K562 (cell line): ENCODE data around the gene PDGFA. TPM values are rescaled to one million over a fixed set of nuclear protein-coding genes. Genes with fewer than 3 reads are reported as not detected.
A peak's percentile ranks its signal among the peaks of the same experiment; 100 is the strongest.

Experiments used
- ATAC-seq: fragments of 200-7000 bp; cut with Tn5 transposase; 3 replicates; pipeline ENCODE4 v1.9.1; 2020; ENCODE audit warnings: moderate library complexity
- BruUV-seq: library from RNA; stranded (reverse); fragments of 400-500 nt; replicated peaks from 2 replicates; lab custom pipeline; 2021; lab: Mats Ljungman, UMichigan
- CTCF ChIA-PET: fragments of 300-600 bp; formaldehyde crosslinking; extraction: SDS; loops from one replicate; lab custom pipeline; 2021; ENCODE audit warnings: low intra/inter-chr PET ratio; lab: Yijun Ruan, JAX
- POLR2A ChIA-PET: fragments of 300-600, 350-650 bp; sonication (Branson Sonifier 250); formaldehyde crosslinking; extraction: SDS; loops from one replicate; lab custom pipeline; 2021; ENCODE audit warnings: antibody characterized with exemption, inconsistent platforms; lab: Yijun Ruan, JAX
- DNase-seq, 4 experiments: peaks; one replicate each; pipeline versions ENCODE4 v3.0.0 to v3.0.0-alpha.2; 2011 to 2018; ENCODE audit warnings: low spot score in 3 of 4, mixed read lengths in 3 of 4; ENCODE audit errors: extremely low read depth in 1 of 4
- FAIRE-seq: peaks from 2 replicates; lab custom pipeline; 2011; peaks lifted over from hg19 to GRCh38; lab: Jason Lieb, UNC
- H2AFZ ChIP-seq: 2 replicates; pipeline ENCODE4 v1.6.0; 2011; ENCODE audit warnings: low read depth, low read length, control low read depth, inconsistent platforms
- H3K27ac ChIP-seq: fragments of 200-600 bp; 3 replicates; pipeline ENCODE4 v1.8.0; 2011; ENCODE audit warnings: low read depth, mild to moderate bottlenecking, control low read depth, inconsistent platforms, low read length, moderate library complexity, mixed read lengths; ENCODE audit errors: extremely low read depth
- H3K27me3 ChIP-seq, 2 experiments: fragments of 300-600 bp in 1 of 2; 2 replicates in 1 of 2; 3 replicates in 1 of 2; pipeline versions ENCODE4 v1.6.0 to v1.8.0; 2011; ENCODE audit warnings: inconsistent platforms in 2 of 2, low read length in 2 of 2, mild to moderate bottlenecking in 1 of 2, mixed read lengths in 1 of 2, moderate library complexity in 1 of 2; ENCODE audit not compliant: control insufficient read depth in 2 of 2, insufficient read depth in 2 of 2
- H3K36me3 ChIP-seq: fragments of 300-600 bp; 3 replicates; pipeline ENCODE4 v1.8.0; 2011; ENCODE audit warnings: mild to moderate bottlenecking, low read length, inconsistent platforms; ENCODE audit not compliant: control insufficient read depth, insufficient read depth
- H3K4me1 ChIP-seq, 2 experiments: fragments of 200-600 bp in 1 of 2; replicated peaks in 1 of 2; 2 replicates in 1 of 2; 3 replicates in 1 of 2; pipeline versions ENCODE4 v1.5.1 to v1.8.0; 2011; ENCODE audit warnings: inconsistent platforms in 2 of 2, low read length in 2 of 2, mild to moderate bottlenecking in 1 of 2, mixed read lengths in 1 of 2, moderate library complexity in 1 of 2; ENCODE audit not compliant: control insufficient read depth in 2 of 2, insufficient read depth in 2 of 2
- H3K4me2 ChIP-seq: 2 replicates; pipeline ENCODE4 v1.6.1; 2011; ENCODE audit warnings: low read length, control low read depth, inconsistent platforms, mixed read lengths; ENCODE audit not compliant: insufficient read depth
- H3K4me3 ChIP-seq: fragments of 200-600 bp; sonication (generic), shearing (Covaris generic); 2 replicates; pipeline ENCODE4 v1.5.1; 2016; ENCODE audit warnings: control low read depth, inconsistent platforms
- H3K79me2 ChIP-seq: fragments of 200-600 bp; 3 replicates; pipeline ENCODE4 v1.8.0; 2011; ENCODE audit warnings: low read length, inconsistent platforms; ENCODE audit not compliant: control insufficient read depth, insufficient read depth
- H3K9ac ChIP-seq, 2 experiments: 2 replicates each; pipeline versions ENCODE4 v1.6.0 to v1.6.1; 2011; ENCODE audit warnings: low read depth in 2 of 2, low read length in 2 of 2, control low read depth in 1 of 2, inconsistent platforms in 1 of 2, mild to moderate bottlenecking in 1 of 2, mixed read lengths in 1 of 2; ENCODE audit not compliant: insufficient read depth in 1 of 2
- H3K9me1 ChIP-seq: one replicate; pipeline ENCODE4 v1.6.0; 2011; ENCODE audit warnings: inconsistent platforms, mild to moderate bottlenecking, low read length, moderate library complexity; ENCODE audit not compliant: control insufficient read depth, insufficient read depth
- H3K9me3 ChIP-seq: replicated peaks from 2 replicates; pipeline ENCODE4 v1.5.1; 2011; ENCODE audit warnings: low read depth, low read length, inconsistent platforms; ENCODE audit not compliant: control insufficient read depth, insufficient read depth
- H4K20me1 ChIP-seq: replicated peaks from 2 replicates; pipeline ENCODE4 v1.6.1; 2011; ENCODE audit warnings: low read length, inconsistent platforms, mixed read lengths; ENCODE audit not compliant: control insufficient read depth, insufficient read depth
- FIP1L1 ChIP-seq: fragments of 200-400 bp; formaldehyde crosslinking; IDR thresholded peaks from 2 replicates; pipeline ENCODE4 v1.6.1; 2018; ENCODE audit warnings: mild to moderate bottlenecking, low read depth, low read length; ENCODE audit not compliant: poor library complexity, severe bottlenecking
- JUND ChIP-seq, 2 experiments: IDR thresholded peaks; 2 replicates in 1 of 2; 3 replicates in 1 of 2; pipeline ENCODE4 v1.6.1; 2011; ENCODE audit warnings: borderline replicate concordance in 2 of 2, low read depth in 2 of 2, low read length in 2 of 2, improper control_type of control experiment in 1 of 2, missing biosample characterization in 1 of 2, missing genetic modification characterization in 1 of 2, missing genetic modification reagents in 1 of 2
- MBD2 ChIP-seq: sonication (generic); IDR thresholded peaks from 2 replicates; pipeline ENCODE4 v1.6.1; 2016; ENCODE audit warnings: low read depth, borderline replicate concordance
- WGBS: fragments of 100-300 bp; shearing (Covaris generic); methylation state at CpG from one replicate; pipeline ENCODE4 v1.1.6; 2016; ENCODE audit warnings: low coverage, mixed read lengths; ENCODE audit not compliant: insufficient coverage; ENCODE audit errors: missing lambda C conversion rate; 5-methylcytosine and 5-hydroxymethylcytosine counted together
- in situ Hi-C: fragments of 300-500 bp; cut with MboI; formaldehyde crosslinking; loops from 4 replicates; pipeline ENCODE4 v1.15.0; 2018; ENCODE audit warnings: inconsistent platforms, mixed read lengths
- intact Hi-C: fragments of 100-400 bp; cut with micrococcal nuclease; formaldehyde crosslinking; loops from 2 replicates; pipeline ENCODE4 v1.14.2; 2022
- polyA plus RNA-seq, 8 experiments: library from polyadenylated mRNA; depleted of rRNA in 4 of 8; stranded (reverse) in 5 of 8; unstranded in 3 of 8; fragments of >200 nt; fragmentation: Nextera tagmentation in 2 of 8; fragmentation: Illumina TruSeq in 1 of 8; extraction: Ambion mirVana in 2 of 8; extraction: Trizol in 1 of 8; gene quantifications; 2 replicates each; pipeline versions ENCODE4 v1.2.1 to v1.2.3, GENCODE V29; 2011 to 2014; ENCODE audit warnings: inconsistent platforms in 1 of 8, missing spikeins in 1 of 8
- total RNA-seq, 7 experiments: library from RNA; depleted of rRNA in 6 of 7; stranded (reverse); fragments of >200 nt in 6 of 7; fragmentation: Illumina TruSeq in 2 of 7; extraction: Trizol in 2 of 7; gene quantifications; 2 replicates each; pipeline versions ENCODE4 v1.2.1 to v1.2.3, GENCODE V29; 2011 to 2021; ENCODE audit warnings: low replicate concordance in 1 of 7

Gene PDGFA
- total and polyA plus RNA-seq, 9 of the 15 experiments (the other 6 are each of a cell fraction or from before 2014, with no cell fraction given) = 2.5 to 10.2 (median 4.6) TPM

- Histone ChIP-seq H4K20me1 (no peaks in the 10 kb centered on the region), H3K79me2 (no peaks in the 10 kb centered on the region), H3K27ac (no peak overlapping the region)
- in situ Hi-C loops = no loop called here
- TF ChIP-seq FIP1L1 (no peak), JUND (IDR thresholded peaks at IDR 0.05; ENCODE audit: borderline replicate concordance, low read depth, low read length) (peak; percentile 13; the same call in 1 of the 2 replicates), JUND (tag; IDR thresholded peaks at IDR 0.05; ENCODE audit: borderline replicate concordance, low read depth, low read length) (no peak), MBD2 (no peak)
- TF ChIP-seq, all 486 proteins: peak for 1
- H3K9ac ChIP-seq = 0 out of 4 replicates have a peak overlapping the region, but pooled peaks of 1 of the 2 experiments have one; percentile 1
- no peak for DNase-seq
- no peaks in the 10 kb centered on the region for H3K36me3 ChIP-seq
- no peak overlapping the region for H3K4me3 ChIP-seq
- ChIA-PET POLR2A (interaction anchor here (0.5 kb wide), 1 partner anchor 460 kb away, joined by 3 read pairs; no protein-coding TSS in a partner anchor), CTCF (no interaction called here)
- H3K4me1 ChIP-seq = peaks cover 9 to 36% of the 10 kb centered on the region in 2 experiments
- intact Hi-C loops = no loop called here
- H2AFZ ChIP-seq = 0 out of 2 replicates have a peak overlapping the region, but pooled peaks have one; percentile 4
- BruUV-seq = no TSS peak
- ATAC-seq = no peak
- no peaks in the 10 kb centered on the region for H3K9me1 ChIP-seq
- FAIRE-seq = no peak
- 0 out of 2 replicates have a peak, but pooled peaks cover 3% of the 10 kb centered on the region for H3K9me3 ChIP-seq
- H3K27me3 ChIP-seq = 0 out of 5 replicates have a peak, but pooled peaks cover 0 to 1% of the 10 kb centered on the region in 2 experiments
- no peak overlapping the region for H3K4me2 ChIP-seq
- 61% methylated on average over 14 of the region's 22 CpGs for WGBS
Measured at GRCh38 chr7:526460-527034, 6.9 kb upstream of the PDGFA start.
